GM19351 (cell line): ENCODE measurements around the gene DROSHA.

Experiments
- ATAC-seq: cut with Tn5 transposase; IDR thresholded peaks from one replicate; pipeline ENCODE4 v1.9.1; 2021; ENCODE audit warnings: mild to moderate bottlenecking, moderate library complexity; ENCODE audit not compliant: unreplicated experiment

Gene DROSHA

DNA sequence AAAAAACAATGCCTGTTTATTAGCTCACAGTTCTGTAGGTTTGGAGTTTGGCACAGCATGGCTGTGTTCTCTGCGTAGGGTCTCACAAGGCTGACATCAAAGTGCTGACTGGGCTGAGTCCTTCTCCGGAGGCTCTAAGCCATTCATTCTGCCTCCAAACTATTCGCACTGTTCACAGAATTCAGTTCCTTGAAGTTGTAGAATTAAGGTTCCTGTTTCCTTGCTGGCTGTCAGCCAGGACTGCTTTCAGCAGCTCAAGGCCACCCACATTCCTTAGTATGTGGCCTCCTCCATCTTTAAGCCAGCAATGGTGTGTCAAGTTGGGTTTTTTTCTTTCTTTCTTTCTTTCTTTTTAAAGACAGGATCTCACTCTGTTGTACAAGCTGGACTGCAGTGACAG lies 176.6 kb downstream of the DROSHA start:
- ATAC-seq: no peak
